Measurements from ENCODE around the gene HOXA9.
A peak's percentile ranks its signal among the peaks of the same experiment; 100 is the strongest.

The HOXA9 gene

GRCh38 chr7:27176962-27177794 is 11.8 kb upstream of the HOXA9 start:
- Histone ChIP-seq H3K9ac (no peak overlapping the region), H3K4me3 (no peak overlapping the region), H3K36me3 (no peaks in the 10 kb centered on the region), H3K9me3 (peaks cover 41% of the 10 kb centered on the region), H3K27me3 (peaks cover 100% of the 10 kb centered on the region), H3K4me2 (no peak overlapping the region), H4K20me1 (peaks cover 91% of the 10 kb centered on the region), H3K4me1 (no peaks in the 10 kb centered on the region), H3K27ac (no peak overlapping the region)
- TF ChIP-seq Cebpa-rat (IDR thresholded peaks at IDR 0.05) = no peak

GRCh38 chr7:27176524-27176845 is 11.1 kb upstream of the HOXA9 start:
- H3K36me3 ChIP-seq = no peaks in the 10 kb centered on the region
- H3K9ac ChIP-seq = no peak overlapping the region
- H3K4me1 ChIP-seq = no peaks in the 10 kb centered on the region
- H3K27ac ChIP-seq = no peak overlapping the region
- H3K4me3 ChIP-seq = no peak overlapping the region
- H3K4me2 ChIP-seq = no peak overlapping the region
- peaks cover 48% of the 10 kb centered on the region for H3K9me3 ChIP-seq
- H4K20me1 ChIP-seq = peaks cover 92% of the 10 kb centered on the region
- no peak for TF ChIP-seq Cebpa-rat (IDR thresholded peaks at IDR 0.05)
- peaks cover 100% of the 10 kb centered on the region for H3K27me3 ChIP-seq

- Histone ChIP-seq H3K4me2 (no peak overlapping the region), H3K36me3 (no peaks in the 10 kb centered on the region), H3K27me3 (peaks cover 100% of the 10 kb centered on the region), H3K4me3 (no peak overlapping the region), H4K20me1 (peaks cover 93% of the 10 kb centered on the region), H3K9me3 (peaks cover 48% of the 10 kb centered on the region), H3K9ac (no peak overlapping the region), H3K27ac (no peak overlapping the region), H3K4me1 (no peaks in the 10 kb centered on the region)
- TF ChIP-seq Cebpa-rat (IDR thresholded peaks at IDR 0.05) = no peak
Measured at GRCh38 chr7:27175626-27176523, 10.5 kb upstream of the HOXA9 start.

GRCh38 chr7:27174874-27175625 is 9.7 kb upstream of the HOXA9 start:
- no peak for TF ChIP-seq Cebpa-rat (IDR thresholded peaks at IDR 0.05)
- Histone ChIP-seq H3K4me1 (no peaks in the 10 kb centered on the region), H3K4me3 (no peak overlapping the region), H3K9me3 (peaks cover 42% of the 10 kb centered on the region), H3K9ac (no peak overlapping the region), H3K36me3 (no peaks in the 10 kb centered on the region), H4K20me1 (peaks cover 95% of the 10 kb centered on the region), H3K27me3 (peaks cover 100% of the 10 kb centered on the region), H3K27ac (no peak overlapping the region), H3K4me2 (no peak overlapping the region)

GRCh38 chr7:27173956-27174873 is 8.9 kb upstream of the HOXA9 start, which contains the start of gene HOXA10:
HOXA10 (minus strand) TSS chr7:27174320; CDS start chr7:27174306, 14 bp downstream.
- Histone ChIP-seq H3K36me3 (no peaks in the 10 kb centered on the region), H3K27me3 (peaks cover 100% of the 10 kb centered on the region), H3K4me3 (peak within 1 kb of the TSS; percentile 51), H3K9ac (no peak within 1 kb of the TSS), H4K20me1 (peaks cover 99% of the 10 kb centered on the region), H3K4me1 (no peaks in the 10 kb centered on the region), H3K9me3 (peaks cover 36% of the 10 kb centered on the region), H3K27ac (no peak within 1 kb of the TSS), H3K4me2 (peak within 1 kb of the TSS; percentile 32; the same call in 1 of the 2 replicates)
- no peak for TF ChIP-seq Cebpa-rat (IDR thresholded peaks at IDR 0.05)

GRCh38 chr7:27173511-27173955 is 8.2 kb upstream of the HOXA9 start:
- no peak overlapping the region for H3K27ac ChIP-seq
- no peak overlapping the region for H3K9ac ChIP-seq
- H3K4me1 ChIP-seq = no peaks in the 10 kb centered on the region
- no peak for TF ChIP-seq Cebpa-rat (IDR thresholded peaks at IDR 0.05)
- peak overlapping the region; percentile 51 for H3K4me3 ChIP-seq
- peak overlapping the region; percentile 32; the same call in 1 of the 2 replicates for H3K4me2 ChIP-seq
- H3K9me3 ChIP-seq = peaks cover 36% of the 10 kb centered on the region
- peaks cover 100% of the 10 kb centered on the region for H3K27me3 ChIP-seq
- H3K36me3 ChIP-seq = no peaks in the 10 kb centered on the region
- peaks cover 100% of the 10 kb centered on the region for H4K20me1 ChIP-seq

- Histone ChIP-seq H3K9me3 (peaks cover 36% of the 10 kb centered on the region), H3K4me2 (peak overlapping the region; percentile 32; the same call in 1 of the 2 replicates), H3K27ac (no peak overlapping the region), H3K36me3 (no peaks in the 10 kb centered on the region), H3K4me3 (peak overlapping the region; percentile 51), H3K4me1 (no peaks in the 10 kb centered on the region), H4K20me1 (peaks cover 100% of the 10 kb centered on the region), H3K27me3 (peaks cover 100% of the 10 kb centered on the region), H3K9ac (no peak overlapping the region)
- no peak for TF ChIP-seq Cebpa-rat (IDR thresholded peaks at IDR 0.05)
Measured at GRCh38 chr7:27172823-27173510, 7.6 kb upstream of the HOXA9 start.

GRCh38 chr7:27172315-27172774 is 7.0 kb upstream of the HOXA9 start:
- no peaks in the 10 kb centered on the region for H3K4me1 ChIP-seq
- H3K27me3 ChIP-seq = peaks cover 100% of the 10 kb centered on the region
- no peaks in the 10 kb centered on the region for H3K36me3 ChIP-seq
- peaks cover 100% of the 10 kb centered on the region for H4K20me1 ChIP-seq
- no peak overlapping the region for H3K27ac ChIP-seq
- peaks cover 36% of the 10 kb centered on the region for H3K9me3 ChIP-seq
- TF ChIP-seq Cebpa-rat (IDR thresholded peaks at IDR 0.05) = no peak
- no peak overlapping the region for H3K4me3 ChIP-seq
- no peak overlapping the region for H3K4me2 ChIP-seq
- no peak overlapping the region for H3K9ac ChIP-seq
